ENCODE measurements around the gene CEP85. TPM values are rescaled to one million over a fixed set of nuclear protein-coding genes. Genes with fewer than 3 reads are reported as not detected.
A peak's percentile ranks its signal among the peaks of the same experiment; 100 is the strongest.
"Not testable (repeated sequence)": the region's sequence is repeated elsewhere in the genome, so short reads cannot be mapped to it uniquely, and the experiment has no call there.

The CEP85 gene
- total RNA-seq, 5 donors from 2014 or later (not counting 1 experiment from before 2014, with no cell fraction given) = 14.2 to 28.5 (median 20.7) TPM

GRCh38 chr1:26290122-26290881, 56.3 kb downstream of the CEP85 start:
- WGBS (ENCODE audit: insufficient coverage) = 50% methylated on average over 10 of the region's 11 CpGs
- H3K4me3 Mint-ChIP-seq = peak overlapping the region; percentile 34 to 94 (median 58)

GRCh38 chr1:26290882-26291261, 56.9 kb downstream of the CEP85 start:
- CTCF ChIA-PET = interaction anchor here (0.6 to 2.7 kb wide), 3 partner anchors 10 to 61 kb away, joined by 4 to 13 read pairs (median 8); no protein-coding TSS in a partner anchor
- H3K4me3 Mint-ChIP-seq = peak overlapping the region in 1 of 3 donors; percentile 94
- Histone ChIP-seq H3K36me3 (ENCODE audit: control insufficient read depth in 2 of 2, extremely low read depth in 1 of 2, insufficient read depth in 1 of 2, low read length in 1 of 2) (no peaks in the 10 kb centered on the region), H3K4me3 (ENCODE audit: control insufficient read depth in 1 of 2, extremely low read depth in 1 of 2, low read length in 1 of 2) (no peak overlapping the region), H3K9me3 (no peaks in the 10 kb centered on the region), H3K27ac (ENCODE audit: low read length) (peak overlapping the region; percentile 91), H3K4me1 (ENCODE audit: control insufficient read depth in 1 of 2, extremely low read depth in 1 of 2, insufficient read depth in 2 of 2, low read length in 2 of 2) (peaks cover 55 to 74% of the 10 kb centered on the region in 2 experiments), H3K27me3 (replicated peaks in 1 of 2; ENCODE audit: control insufficient read depth in 2 of 2, extremely low read depth in 1 of 2, insufficient read depth in 2 of 2, low read length in 1 of 2) (no peaks in the 10 kb centered on the region)
- POLR2A ChIA-PET = no interaction called here
- ATAC-seq (replicated peaks in 1 of 4) (no peak), DNase-seq (no peak)
- 79% methylated on average over 7 of the region's 11 CpGs for WGBS (ENCODE audit: insufficient coverage)
- H3K9me3 Mint-ChIP-seq = no peaks in the 10 kb centered on the region
- H3K27ac Mint-ChIP-seq = peak overlapping the region; percentile 99 to 100
- no peaks in the 10 kb centered on the region for H3K27me3 Mint-ChIP-seq
- H3K36me3 Mint-ChIP-seq = peaks cover 10% of the 10 kb centered on the region
- peaks cover 71 to 85% (median 84%) of the 10 kb centered on the region in 3 donors for H3K4me1 Mint-ChIP-seq

More at GRCh38 chr1:26290122-26290881, 56.3 kb downstream of the CEP85 start:
- Histone ChIP-seq H3K4me1 (ENCODE audit: control insufficient read depth in 1 of 2, extremely low read depth in 1 of 2, insufficient read depth in 2 of 2, low read length in 2 of 2) (peaks cover 60 to 80% of the 10 kb centered on the region in 2 experiments), H3K27ac (ENCODE audit: low read length) (peak overlapping the region; percentile 91), H3K36me3 (ENCODE audit: control insufficient read depth in 2 of 2, extremely low read depth in 1 of 2, insufficient read depth in 1 of 2, low read length in 1 of 2) (no peaks in the 10 kb centered on the region), H3K4me3 (ENCODE audit: control insufficient read depth in 1 of 2, extremely low read depth in 1 of 2, low read length in 1 of 2) (peak overlapping the region in 1 of 2 donors; percentile 10), H3K27me3 (replicated peaks in 1 of 2; ENCODE audit: control insufficient read depth in 2 of 2, extremely low read depth in 1 of 2, insufficient read depth in 2 of 2, low read length in 1 of 2) (no peaks in the 10 kb centered on the region), H3K9me3 (no peaks in the 10 kb centered on the region)
- H3K4me1 Mint-ChIP-seq = peaks cover 76 to 85% (median 85%) of the 10 kb centered on the region in 3 donors
- H3K27me3 Mint-ChIP-seq = no peaks in the 10 kb centered on the region
- DNase-seq (peak in 2 of 35 experiments; percentile 23 to 45), ATAC-seq (replicated peaks in 1 of 4) (no peak)
- CTCF ChIA-PET = interaction anchor here (0.6 to 2.7 kb wide), 3 partner anchors 32 to 61 kb away, joined by 3 to 13 read pairs (median 4); no protein-coding TSS in a partner anchor
- peak overlapping the region; percentile 99 to 100 for H3K27ac Mint-ChIP-seq
- peaks cover 6% of the 10 kb centered on the region for H3K36me3 Mint-ChIP-seq
- POLR2A ChIA-PET = no interaction called here
- H3K9me3 Mint-ChIP-seq = no peaks in the 10 kb centered on the region

GRCh38 chr1:26291433-26291832, 57.4 kb downstream of the CEP85 start:
- Histone ChIP-seq H3K9me3 (no peaks in the 10 kb centered on the region), H3K4me1 (ENCODE audit: control insufficient read depth in 1 of 2, extremely low read depth in 1 of 2, insufficient read depth in 2 of 2, low read length in 2 of 2) (peaks cover 49 to 69% of the 10 kb centered on the region in 2 experiments), H3K27ac (ENCODE audit: low read length) (peak overlapping the region; percentile 91), H3K27me3 (replicated peaks in 1 of 2; ENCODE audit: control insufficient read depth in 2 of 2, extremely low read depth in 1 of 2, insufficient read depth in 2 of 2, low read length in 1 of 2) (no peaks in the 10 kb centered on the region), H3K4me3 (ENCODE audit: control insufficient read depth in 1 of 2, extremely low read depth in 1 of 2, low read length in 1 of 2) (no peak overlapping the region), H3K36me3 (ENCODE audit: control insufficient read depth in 2 of 2, extremely low read depth in 1 of 2, insufficient read depth in 1 of 2, low read length in 1 of 2) (no peaks in the 10 kb centered on the region)
- Mint-ChIP-seq H3K9me3 (no peaks in the 10 kb centered on the region), H3K4me3 (peak overlapping the region in 1 of 3 donors; percentile 94), H3K27me3 (no peaks in the 10 kb centered on the region), H3K4me1 (peaks cover 65 to 83% (median 83%) of the 10 kb centered on the region in 3 donors), H3K36me3 (peaks cover 10% of the 10 kb centered on the region), H3K27ac (peak overlapping the region; percentile 99 to 100)
- 96% methylated on average over 3 of the region's 3 CpGs for WGBS (ENCODE audit: insufficient coverage)
- ATAC-seq (replicated peaks in 1 of 4) = no peak
- peak in 1 of 35 experiments; percentile 10 for DNase-seq
- ChIA-PET CTCF (interaction anchor here in 1 of 2 donors (0.6 kb wide), 1 partner anchor 9 kb away, joined by 8 read pairs; no protein-coding TSS in a partner anchor), POLR2A (no interaction called here)

- DNase-seq (no peak), ATAC-seq (replicated peaks in 1 of 4) (no peak)
- H3K9me3 Mint-ChIP-seq = no peaks in the 10 kb centered on the region
- POLR2A ChIA-PET = no interaction called here
- H3K4me1 Mint-ChIP-seq = peaks cover 60 to 79% (median 78%) of the 10 kb centered on the region in 3 donors
- Histone ChIP-seq H3K9me3 (no peaks in the 10 kb centered on the region), H3K27me3 (replicated peaks in 1 of 2; ENCODE audit: control insufficient read depth in 2 of 2, extremely low read depth in 1 of 2, insufficient read depth in 2 of 2, low read length in 1 of 2) (no peaks in the 10 kb centered on the region), H3K27ac (ENCODE audit: low read length) (peak overlapping the region; percentile 91), H3K36me3 (ENCODE audit: control insufficient read depth in 2 of 2, extremely low read depth in 1 of 2, insufficient read depth in 1 of 2, low read length in 1 of 2) (peaks cover 0 to 2% of the 10 kb centered on the region in 2 donors), H3K4me1 (ENCODE audit: control insufficient read depth in 1 of 2, extremely low read depth in 1 of 2, insufficient read depth in 2 of 2, low read length in 2 of 2) (peaks cover 46 to 66% of the 10 kb centered on the region in 2 experiments), H3K4me3 (ENCODE audit: control insufficient read depth in 1 of 2, extremely low read depth in 1 of 2, low read length in 1 of 2) (no peak overlapping the region)
- CTCF ChIA-PET = no interaction called here
- peaks cover 10% of the 10 kb centered on the region for H3K36me3 Mint-ChIP-seq
- H3K4me3 Mint-ChIP-seq = peak overlapping the region in 1 of 3 donors; percentile 94
- peak overlapping the region; percentile 99 to 100 for H3K27ac Mint-ChIP-seq
- H3K27me3 Mint-ChIP-seq = no peaks in the 10 kb centered on the region
- WGBS (ENCODE audit: insufficient coverage) = 91% methylated on average over 4 of the region's 4 CpGs
These were observed 57.9 kb downstream of the CEP85 start for GRCh38 chr1:26291939-26292338.

- WGBS (ENCODE audit: insufficient coverage) = 92% methylated on average over 3 of the region's 5 CpGs
- peak overlapping the region; percentile 99 to 100 for H3K27ac Mint-ChIP-seq
These were observed 58.7 kb downstream of the CEP85 start for GRCh38 chr1:26292735-26293134.

GRCh38 chr1:26293911-26294463, 60.0 kb downstream of the CEP85 start:
- peaks cover 10% of the 10 kb centered on the region for H3K36me3 Mint-ChIP-seq
- H3K27ac ChIP-seq (ENCODE audit: low read length) = no peak overlapping the region
- no peaks in the 10 kb centered on the region for H3K27me3 Mint-ChIP-seq
- POLR2A ChIA-PET = interaction anchor here in 1 of 2 donors (0.6 kb wide), 1 partner anchor 12 kb away, joined by 3 read pairs; no protein-coding TSS in a partner anchor
- peak overlapping the region in 1 of 3 donors; percentile 12 for H3K4me3 Mint-ChIP-seq
- H3K4me1 Mint-ChIP-seq = peaks cover 39 to 63% (median 59%) of the 10 kb centered on the region in 3 donors
- no peaks in the 10 kb centered on the region for H3K9me3 ChIP-seq
- WGBS (ENCODE audit: insufficient coverage) = 98% methylated on average over 8 of the region's 11 CpGs
- H3K36me3 ChIP-seq (ENCODE audit: control insufficient read depth in 2 of 2, extremely low read depth in 1 of 2, insufficient read depth in 1 of 2, low read length in 1 of 2) = peaks cover 0 to 6% of the 10 kb centered on the region in 2 donors
- CTCF ChIA-PET = no interaction called here
- H3K9me3 Mint-ChIP-seq = no peaks in the 10 kb centered on the region
- ATAC-seq (replicated peaks in 1 of 4) = no peak
- DNase-seq = no peak
- peak overlapping the region; percentile 80 to 86 for H3K27ac Mint-ChIP-seq
- peaks cover 28 to 53% of the 10 kb centered on the region in 2 experiments for H3K4me1 ChIP-seq (ENCODE audit: control insufficient read depth in 1 of 2, extremely low read depth in 1 of 2, insufficient read depth in 2 of 2, low read length in 2 of 2)
- no peak overlapping the region for H3K4me3 ChIP-seq (ENCODE audit: control insufficient read depth in 1 of 2, extremely low read depth in 1 of 2, low read length in 1 of 2)
- H3K27me3 ChIP-seq (replicated peaks in 1 of 2; ENCODE audit: control insufficient read depth in 2 of 2, extremely low read depth in 1 of 2, insufficient read depth in 2 of 2, low read length in 1 of 2) = no peaks in the 10 kb centered on the region

More at GRCh38 chr1:26292735-26293134, 58.7 kb downstream of the CEP85 start:
- H3K9me3 Mint-ChIP-seq; H3K36me3 ChIP-seq (ENCODE audit: control insufficient read depth in 2 of 2, extremely low read depth in 1 of 2, insufficient read depth in 1 of 2, low read length in 1 of 2); H3K9me3 ChIP-seq; H3K4me3 Mint-ChIP-seq; ATAC-seq (replicated peaks in 1 of 4); DNase-seq; CTCF ChIA-PET; H3K4me3 ChIP-seq (ENCODE audit: control insufficient read depth in 1 of 2, extremely low read depth in 1 of 2, low read length in 1 of 2); H3K27me3 Mint-ChIP-seq; H3K36me3 Mint-ChIP-seq; H3K27me3 ChIP-seq (replicated peaks in 1 of 2; ENCODE audit: control insufficient read depth in 2 of 2, extremely low read depth in 1 of 2, insufficient read depth in 2 of 2, low read length in 1 of 2): not testable (repeated sequence)
- peaks cover 52 to 71% (median 70%) of the 10 kb centered on the region in 3 donors for H3K4me1 Mint-ChIP-seq
- H3K4me1 ChIP-seq (ENCODE audit: control insufficient read depth in 1 of 2, extremely low read depth in 1 of 2, insufficient read depth in 2 of 2, low read length in 2 of 2) = peaks cover 40 to 65% of the 10 kb centered on the region in 2 experiments
- POLR2A ChIA-PET = interaction anchor here in 1 of 2 donors (0.5 kb wide), 1 partner anchor 15 kb away, joined by 5 read pairs; no protein-coding TSS in a partner anchor
- H3K27ac ChIP-seq (ENCODE audit: low read length) = peak overlapping the region; percentile 54

Data from T-cell (primary cell).